IMR-90 (cell line): ENCODE results near the gene TSPAN14. TPM values are rescaled to one million over a fixed set of nuclear protein-coding genes. Genes with fewer than 3 reads are reported as not detected.

Experiments
- ATAC-seq: fragments of 200-7000 bp; cut with Tn5 transposase; 2 replicates; pipeline ENCODE4 v1.9.1; 2020; ENCODE audit warnings: low read depth, mild to moderate bottlenecking, moderate library complexity
- BruUV-seq: library from RNA; stranded (reverse); fragments of 400-500 nt; replicated peaks from 2 replicates; lab custom pipeline; 2021; lab: Mats Ljungman, UMichigan
- CTCF ChIA-PET: fragments of 300-600 bp; formaldehyde crosslinking; extraction: SDS; loops from one replicate; lab custom pipeline; 2021; ENCODE audit warnings: antibody characterized with exemption; lab: Yijun Ruan, JAX
- POLR2A ChIA-PET: fragments of 300-600 bp; sonication (Branson Sonifier 250); formaldehyde crosslinking; loops from one replicate; lab custom pipeline; 2022; ENCODE audit warnings: antibody characterized with exemption; ENCODE audit not compliant: unreplicated experiment; lab: Charles Lee
- DNase-seq: peaks from one replicate; pipeline ENCODE4 v3.0.0; 2013
- H2AFZ ChIP-seq: replicated peaks from 2 replicates; pipeline ENCODE3; 2013; ENCODE audit warnings: low read length, mild to moderate bottlenecking; ENCODE audit not compliant: poor library complexity
- H2AK5ac ChIP-seq: 2 replicates; pipeline ENCODE4 v1.6.1; 2013; ENCODE audit warnings: low read depth, low read length, inconsistent platforms
- H2AK9ac ChIP-seq: replicated peaks from 2 replicates; pipeline ENCODE3; 2013; ENCODE audit warnings: mild to moderate bottlenecking, low read depth, low read length, moderate library complexity; ENCODE audit not compliant: poor library complexity
- H2BK120ac ChIP-seq: 2 replicates; pipeline ENCODE4 v1.6.1; 2013; ENCODE audit warnings: low read depth, low read length, inconsistent platforms
- H2BK15ac ChIP-seq: 3 replicates; pipeline ENCODE4 v1.6.1; 2013; ENCODE audit warnings: low read depth, low read length, inconsistent platforms
- H2BK20ac ChIP-seq: 2 replicates; pipeline ENCODE4 v1.6.1; 2013; ENCODE audit warnings: low read depth, mild to moderate bottlenecking, inconsistent platforms, low read length, moderate library complexity
- H2BK5ac ChIP-seq: 2 replicates; pipeline ENCODE4 v1.6.1; 2013; ENCODE audit warnings: mild to moderate bottlenecking, low read depth, low read length, inconsistent platforms; ENCODE audit not compliant: poor library complexity, severe bottlenecking
- H3K14ac ChIP-seq: replicated peaks from 2 replicates; pipeline ENCODE4 v1.6.1; 2013; ENCODE audit warnings: low read depth, low read length, inconsistent platforms
- H3K18ac ChIP-seq: 2 replicates; pipeline ENCODE4 v1.6.1; 2013; ENCODE audit warnings: low read depth, low read length, control low read depth
- H3K23ac ChIP-seq: 2 replicates; pipeline ENCODE4 v1.6.1; 2013; ENCODE audit warnings: low read depth, low read length, inconsistent platforms
- H3K27ac ChIP-seq: 2 replicates; pipeline ENCODE4 v1.5.1; 2013; ENCODE audit warnings: mild to moderate bottlenecking, control low read depth, low read length; ENCODE audit not compliant: insufficient read depth
- H3K27me3 ChIP-seq: 2 replicates; pipeline ENCODE4 v1.6.1; 2013; ENCODE audit warnings: low read length; ENCODE audit not compliant: control insufficient read depth, insufficient read depth
- H3K36me3 ChIP-seq: 2 replicates; pipeline ENCODE4 v1.6.1; 2013; ENCODE audit warnings: low read length, mixed read lengths; ENCODE audit not compliant: control insufficient read depth, insufficient read depth
- H3K4ac ChIP-seq: 2 replicates; pipeline ENCODE4 v1.6.1; 2013; ENCODE audit warnings: low read depth, low read length, inconsistent platforms
- H3K4me1 ChIP-seq: 2 replicates; pipeline ENCODE4 v1.6.1; 2013; ENCODE audit warnings: low read length, mixed read lengths; ENCODE audit not compliant: control insufficient read depth, insufficient read depth
- H3K4me2 ChIP-seq: 2 replicates; pipeline ENCODE4 v1.6.1; 2013; ENCODE audit warnings: low read depth, mild to moderate bottlenecking, control low read depth, low read length, moderate library complexity
- H3K4me3 ChIP-seq: 2 replicates; pipeline ENCODE4 v1.5.1; 2013; ENCODE audit warnings: low read depth, mild to moderate bottlenecking, control low read depth, low read length, moderate library complexity; ENCODE audit not compliant: insufficient read depth
- H3K56ac ChIP-seq: 2 replicates; pipeline ENCODE4 v1.6.1; 2013; ENCODE audit warnings: low read length, inconsistent platforms; ENCODE audit not compliant: insufficient read depth; ENCODE audit errors: extremely low read depth
- H3K79me1 ChIP-seq, 2 experiments: 2 replicates each; pipeline ENCODE4 v1.6.1; 2013; ENCODE audit warnings: low read length in 2 of 2, inconsistent platforms in 1 of 2, low read depth in 1 of 2
- H3K9ac ChIP-seq: 2 replicates; pipeline ENCODE4 v1.6.1; 2013; ENCODE audit warnings: low read depth, low read length, control low read depth
- H3K9me1 ChIP-seq: 2 replicates; pipeline ENCODE4 v1.6.1; 2013; ENCODE audit warnings: low read length, inconsistent platforms; ENCODE audit not compliant: insufficient read depth
- H3K9me3 ChIP-seq: 2 replicates; pipeline ENCODE4 v1.6.1; 2013; ENCODE audit warnings: low read length; ENCODE audit not compliant: control insufficient read depth, insufficient read depth
- H4K20me1 ChIP-seq: 2 replicates; pipeline ENCODE4 v1.6.1; 2013; ENCODE audit warnings: low read length, inconsistent platforms; ENCODE audit not compliant: insufficient read depth
- H4K5ac ChIP-seq: 2 replicates; pipeline ENCODE4 v1.6.1; 2013; ENCODE audit warnings: mild to moderate bottlenecking, low read depth, low read length, control low read depth
- H4K8ac ChIP-seq, 2 experiments: 2 replicates each; pipeline ENCODE4 v1.6.1; 2013; ENCODE audit warnings: low read depth in 2 of 2, low read length in 2 of 2, control low read depth in 1 of 2, inconsistent platforms in 1 of 2
- H4K91ac ChIP-seq: 2 replicates; pipeline ENCODE4 v1.6.1; 2013; ENCODE audit warnings: low read depth, low read length, inconsistent platforms; ENCODE audit not compliant: insufficient read depth
- BHLHE40 ChIP-seq: fragments of 150-350 bp; IDR thresholded peaks from 2 replicates; pipeline ENCODE4 v1.6.1; 2016; ENCODE audit warnings: mild to moderate bottlenecking, low read depth, low read length
- CEBPB ChIP-seq: IDR thresholded peaks from 2 replicates; pipeline ENCODE4 v1.6.1; 2012; ENCODE audit warnings: low read depth, low read length, improper control_type of control experiment
- CHD1 ChIP-seq: IDR thresholded peaks from 2 replicates; pipeline ENCODE4 v1.6.1; 2012; ENCODE audit warnings: low read depth, low read length, improper control_type of control experiment
- ELK1 ChIP-seq: fragments of 150-350 bp; IDR thresholded peaks from 2 replicates; pipeline ENCODE4 v1.6.1; 2016; ENCODE audit warnings: low read depth, mild to moderate bottlenecking, low read length, moderate library complexity, borderline replicate concordance
- FOS ChIP-seq: fragments of 150-350 bp; IDR thresholded peaks from 2 replicates; pipeline ENCODE4 v1.6.1; 2016; ENCODE audit warnings: low read depth, low read length
- MAFK ChIP-seq: IDR thresholded peaks from 2 replicates; pipeline ENCODE4 v1.6.1; 2012; ENCODE audit warnings: low read depth, low read length, improper control_type of control experiment
- MAZ ChIP-seq: IDR thresholded peaks from 2 replicates; pipeline ENCODE4 v1.6.1; 2012; ENCODE audit warnings: low read depth, mild to moderate bottlenecking, low read length, improper control_type of control experiment, moderate library complexity, borderline replicate concordance
- MXI1 ChIP-seq: IDR thresholded peaks from 2 replicates; pipeline ENCODE4 v1.6.1; 2012; ENCODE audit warnings: low read depth, mild to moderate bottlenecking, low read length, moderate library complexity, borderline replicate concordance
- NFE2L2 ChIP-seq: fragments of 150-350 bp; IDR thresholded peaks from 2 replicates; pipeline ENCODE4 v1.6.1; 2016; ENCODE audit warnings: low read depth, mild to moderate bottlenecking, low read length
- POLR2A ChIP-seq: IDR thresholded peaks from 2 replicates; pipeline ENCODE4 v1.6.1; 2012; ENCODE audit warnings: mild to moderate bottlenecking, low read depth, low read length
- RAD21 ChIP-seq: IDR thresholded peaks from 2 replicates; pipeline ENCODE4 v1.6.1; 2012; ENCODE audit warnings: low read length, improper control_type of control experiment
- RCOR1 ChIP-seq: IDR thresholded peaks from 2 replicates; pipeline ENCODE4 v1.6.1; 2012; ENCODE audit warnings: mild to moderate bottlenecking, low read length, improper control_type of control experiment; ENCODE audit not compliant: insufficient replicate concordance
- RFX5 ChIP-seq: IDR thresholded peaks from 2 replicates; pipeline ENCODE4 v1.8.0; 2012; ENCODE audit warnings: low read depth, mild to moderate bottlenecking, low read length, moderate library complexity
- SMC3 ChIP-seq: fragments of 150-350 bp; IDR thresholded peaks from 2 replicates; pipeline ENCODE4 v1.6.1; 2016; ENCODE audit warnings: low read depth, mild to moderate bottlenecking, antibody characterized with exemption, low read length, moderate library complexity
- USF2 ChIP-seq: fragments of 150-350 bp; IDR thresholded peaks from 2 replicates; pipeline ENCODE4 v1.6.1; 2017; ENCODE audit warnings: mild to moderate bottlenecking, antibody characterized with exemption, low read length, low read depth
- WGBS, 2 experiments: methylation state at CpG; one replicate each; pipeline versions ENCODE4 v1.1.5 to v1.1.7; 2013; ENCODE audit warnings: missing lambda C conversion rate in 2 of 2; ENCODE audit not compliant: insufficient read length in 1 of 2; ENCODE audit errors: extremely low coverage in 2 of 2; 5-methylcytosine and 5-hydroxymethylcytosine counted together
- dilution Hi-C: fragments of 300-500 bp; cut with HindIII; formaldehyde crosslinking; loops from one replicate; pipeline ENCODE4 v1.14.3; 2018; ENCODE audit warnings: low sequenced_read_pairs; ENCODE audit not compliant: unreplicated experiment
- in situ Hi-C: fragments of 300-500 bp; cut with MboI; formaldehyde crosslinking; loops from 3 replicates; pipeline ENCODE4 v1.14.3; 2019; ENCODE audit warnings: low sequenced_read_pairs, inconsistent platforms, mixed read lengths
- intact Hi-C: fragments of 100-400 bp; cut with micrococcal nuclease; formaldehyde crosslinking; loops from 2 replicates; pipeline ENCODE4 v1.10.0; 2022
- polyA plus RNA-seq, 3 experiments: library from polyadenylated mRNA; depleted of rRNA; stranded (reverse); fragments of >200 nt; gene quantifications; 2 replicates each; pipeline ENCODE4 v1.2.3, GENCODE V29; 2012; ENCODE audit warnings: low replicate concordance in 1 of 3
- total RNA-seq: library from RNA; depleted of rRNA; stranded (reverse); fragments of >200 nt; gene quantifications from 2 replicates; pipeline ENCODE4 v1.2.3, GENCODE V29; 2012
- TF ChIP-seq, protein P1 (sequence below): conservative IDR thresholded peaks from 2 replicates; pipeline ENCODE4 v1.5.1; 2012; ENCODE audit warnings: mild to moderate bottlenecking, low read depth, low read length, improper control_type of control experiment

TSPAN14 gene
- total and polyA plus RNA-seq, 2 of the 4 experiments (the other 2 are of a cell fraction) = 18.5 to 43.0 TPM

DNA sequence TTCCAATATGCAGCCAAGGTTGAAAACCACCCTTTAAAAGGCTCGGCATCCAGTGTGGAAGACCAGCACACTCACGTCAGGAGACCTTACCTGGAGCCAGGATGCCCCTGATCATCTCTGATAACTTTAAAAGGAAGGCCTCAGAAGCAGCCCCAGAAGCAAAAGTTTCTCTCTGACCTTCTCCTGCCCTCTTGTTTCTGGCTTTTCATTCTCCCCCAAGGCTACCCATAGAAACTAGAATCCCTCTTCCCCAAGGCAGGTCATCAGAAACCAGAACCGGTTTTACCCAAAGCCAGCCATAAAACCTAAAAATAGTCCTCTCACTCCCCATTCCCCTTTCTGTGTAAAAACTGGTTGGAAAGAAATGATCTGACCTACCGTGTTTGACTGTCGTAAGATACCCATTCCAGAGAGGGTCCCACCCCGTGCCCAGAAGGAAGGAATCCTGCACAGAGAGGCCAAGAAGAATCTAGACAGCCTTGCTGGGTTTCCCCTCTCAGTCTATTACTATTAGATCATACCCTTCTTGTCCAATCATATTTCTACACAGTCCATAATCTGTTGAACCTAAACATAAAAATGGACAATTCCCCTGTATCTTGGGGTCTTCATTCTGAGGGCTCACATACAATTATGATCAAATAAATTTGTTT is 17.5 kb upstream of the TSPAN14 start:
- Histone ChIP-seq H3K23ac (no peak overlapping the region), H3K9me1 (no peaks in the 10 kb centered on the region), H4K8ac (no peak overlapping the region), H3K4me3 (no peak overlapping the region), H3K27me3 (peaks cover 6% of the 10 kb centered on the region), H2BK20ac (no peak overlapping the region), H3K14ac (no peak overlapping the region), H2BK120ac (no peak overlapping the region), H2AK9ac (no peak overlapping the region), H2BK15ac (no peak overlapping the region), H3K4me2 (no peak overlapping the region), H3K4ac (no peak overlapping the region), H3K9me3 (no peaks in the 10 kb centered on the region), H4K5ac (no peak overlapping the region), H3K4me1 (no peaks in the 10 kb centered on the region), H4K91ac (no peak overlapping the region), H3K27ac (no peak overlapping the region), H3K18ac (no peak overlapping the region), H2AFZ (no peak overlapping the region), H3K56ac (no peak overlapping the region), H4K20me1 (no peaks in the 10 kb centered on the region), H3K36me3 (no peaks in the 10 kb centered on the region), H3K9ac (no peak overlapping the region), H2BK5ac (no peak overlapping the region), H3K79me1 (no peaks in the 10 kb centered on the region), H2AK5ac (no peak overlapping the region)
- in situ Hi-C loops (loop anchor here (25.0 kb wide), 1 partner anchor 476 kb away; no protein-coding TSS in a partner anchor), intact Hi-C loops (no loop called here), dilution Hi-C loops (no loop called here)
- BruUV-seq = no TSS peak
- TF ChIP-seq FOS = no peak
- TF ChIP-seq MXI1 = no peak
- TF ChIP-seq NFE2L2 = no peak
- no peak for TF ChIP-seq RAD21
- no peak for TF ChIP-seq POLR2A
- TF ChIP-seq RFX5 = no peak
- no peak for TF ChIP-seq ELK1
- TF ChIP-seq USF2 = no peak
- no peak for TF ChIP-seq CHD1
- TF ChIP-seq CEBPB = no peak
- TF ChIP-seq MAFK = no peak
- no peak for TF ChIP-seq BHLHE40
- no peak for TF ChIP-seq SMC3
- no peak for TF ChIP-seq RCOR1
- TF ChIP-seq, protein P1, sequence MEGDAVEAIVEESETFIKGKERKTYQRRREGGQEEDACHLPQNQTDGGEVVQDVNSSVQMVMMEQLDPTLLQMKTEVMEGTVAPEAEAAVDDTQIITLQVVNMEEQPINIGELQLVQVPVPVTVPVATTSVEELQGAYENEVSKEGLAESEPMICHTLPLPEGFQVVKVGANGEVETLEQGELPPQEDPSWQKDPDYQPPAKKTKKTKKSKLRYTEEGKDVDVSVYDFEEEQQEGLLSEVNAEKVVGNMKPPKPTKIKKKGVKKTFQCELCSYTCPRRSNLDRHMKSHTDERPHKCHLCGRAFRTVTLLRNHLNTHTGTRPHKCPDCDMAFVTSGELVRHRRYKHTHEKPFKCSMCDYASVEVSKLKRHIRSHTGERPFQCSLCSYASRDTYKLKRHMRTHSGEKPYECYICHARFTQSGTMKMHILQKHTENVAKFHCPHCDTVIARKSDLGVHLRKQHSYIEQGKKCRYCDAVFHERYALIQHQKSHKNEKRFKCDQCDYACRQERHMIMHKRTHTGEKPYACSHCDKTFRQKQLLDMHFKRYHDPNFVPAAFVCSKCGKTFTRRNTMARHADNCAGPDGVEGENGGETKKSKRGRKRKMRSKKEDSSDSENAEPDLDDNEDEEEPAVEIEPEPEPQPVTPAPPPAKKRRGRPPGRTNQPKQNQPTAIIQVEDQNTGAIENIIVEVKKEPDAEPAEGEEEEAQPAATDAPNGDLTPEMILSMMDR = no peak
- TF ChIP-seq MAZ = no peak
- ChIA-PET CTCF (no interaction called here), POLR2A (no interaction called here)
- WGBS, 2 experiments = 20% methylated on average over 1 of the region's 6 CpGs; no CpG with 5 or more reads in 1 of the 2 experiments
- ATAC-seq (no peak), DNase-seq (no peak)
